Embryonic facial prominence (tissue), 1 donor: Measurements from ENCODE around the gene ANTXR1.
"Not testable (repeated sequence)": the region's sequence is repeated elsewhere in the genome, so short reads cannot be mapped to it uniquely, and the experiment has no call there.

Source experiments
- DNase-seq: peaks from one replicate; pipeline ENCODE4 v3.0.0-alpha.2; 2016; ENCODE audit errors: extremely low spot score

Gene ANTXR1

DNA sequence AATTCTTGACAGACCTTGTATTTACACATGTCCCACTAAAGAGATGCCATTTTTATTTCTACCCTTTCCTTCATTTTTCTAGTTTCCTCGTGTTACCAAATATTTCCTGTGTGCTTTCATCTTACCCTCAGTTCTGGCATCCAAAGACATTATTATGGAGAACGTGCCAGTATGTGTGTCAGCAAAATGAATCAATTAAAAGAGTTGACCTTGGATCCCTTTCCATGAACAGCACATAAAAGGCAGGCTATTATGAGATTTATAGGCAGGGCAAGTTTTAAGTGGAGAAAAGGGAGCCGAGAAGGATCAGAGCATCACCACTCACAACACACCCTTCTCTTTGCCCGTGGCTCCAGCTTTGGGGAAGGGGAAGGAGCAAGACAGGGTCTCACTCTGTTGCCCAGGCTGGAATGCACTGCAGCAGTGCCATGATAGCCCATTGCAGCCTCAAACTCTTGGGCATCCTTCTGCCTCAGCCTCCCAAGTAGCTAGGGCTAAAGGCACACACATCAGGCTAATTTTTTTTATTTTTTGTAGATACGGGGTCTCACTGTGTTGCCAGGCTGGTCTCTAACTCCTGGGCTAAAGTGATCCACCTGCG, 224.2 kb downstream of the ANTXR1 start:
- DNase-seq: no peak

DNA sequence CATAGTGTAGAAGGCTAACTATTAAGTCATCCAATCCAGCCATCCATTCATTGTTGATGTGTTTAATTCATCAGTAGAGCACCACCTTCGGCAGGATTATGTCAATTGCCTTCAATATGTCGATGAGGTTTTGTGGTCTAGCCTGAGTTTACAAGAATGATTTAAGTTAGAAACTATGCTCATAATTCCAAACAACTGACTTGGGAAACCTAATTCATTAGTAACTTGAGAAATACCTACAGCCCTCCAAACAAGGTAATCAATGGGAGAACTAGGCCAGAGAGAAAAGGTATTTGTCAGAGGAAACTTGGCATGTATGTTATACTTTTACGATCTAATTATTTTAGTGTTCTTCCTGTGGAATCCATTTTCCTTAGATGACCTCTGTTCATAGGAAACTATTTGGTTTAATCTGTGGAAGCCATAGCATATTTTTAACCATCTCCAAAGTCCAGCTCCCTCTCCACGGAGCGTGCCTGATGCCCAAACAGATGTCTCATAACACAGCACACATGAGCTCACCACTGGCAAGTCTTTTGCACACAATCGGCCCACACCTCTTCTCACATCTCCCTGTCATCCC, 225.6 kb downstream of the ANTXR1 start:
- DNase-seq: no peak

DNA sequence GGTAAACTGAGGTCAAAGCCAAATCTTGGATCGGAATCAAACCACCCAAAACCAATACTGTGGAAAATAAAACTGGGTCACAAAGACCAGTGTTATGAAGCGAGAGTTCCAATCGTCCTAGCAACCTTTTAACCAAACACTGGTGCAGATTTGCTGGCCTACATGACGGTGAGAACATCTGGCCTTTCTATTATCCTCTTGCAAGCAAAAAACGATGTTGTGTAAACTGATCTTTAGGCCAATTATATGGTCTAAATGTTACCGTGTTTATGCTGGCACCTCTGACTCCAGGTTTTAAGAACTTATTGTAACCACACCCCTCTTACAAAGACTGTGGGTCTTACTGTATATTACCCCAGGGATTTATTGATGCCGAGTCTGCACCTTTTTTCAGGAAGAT, 228.1 kb downstream of the ANTXR1 start:
- peak; percentile 55 for DNase-seq

DNA sequence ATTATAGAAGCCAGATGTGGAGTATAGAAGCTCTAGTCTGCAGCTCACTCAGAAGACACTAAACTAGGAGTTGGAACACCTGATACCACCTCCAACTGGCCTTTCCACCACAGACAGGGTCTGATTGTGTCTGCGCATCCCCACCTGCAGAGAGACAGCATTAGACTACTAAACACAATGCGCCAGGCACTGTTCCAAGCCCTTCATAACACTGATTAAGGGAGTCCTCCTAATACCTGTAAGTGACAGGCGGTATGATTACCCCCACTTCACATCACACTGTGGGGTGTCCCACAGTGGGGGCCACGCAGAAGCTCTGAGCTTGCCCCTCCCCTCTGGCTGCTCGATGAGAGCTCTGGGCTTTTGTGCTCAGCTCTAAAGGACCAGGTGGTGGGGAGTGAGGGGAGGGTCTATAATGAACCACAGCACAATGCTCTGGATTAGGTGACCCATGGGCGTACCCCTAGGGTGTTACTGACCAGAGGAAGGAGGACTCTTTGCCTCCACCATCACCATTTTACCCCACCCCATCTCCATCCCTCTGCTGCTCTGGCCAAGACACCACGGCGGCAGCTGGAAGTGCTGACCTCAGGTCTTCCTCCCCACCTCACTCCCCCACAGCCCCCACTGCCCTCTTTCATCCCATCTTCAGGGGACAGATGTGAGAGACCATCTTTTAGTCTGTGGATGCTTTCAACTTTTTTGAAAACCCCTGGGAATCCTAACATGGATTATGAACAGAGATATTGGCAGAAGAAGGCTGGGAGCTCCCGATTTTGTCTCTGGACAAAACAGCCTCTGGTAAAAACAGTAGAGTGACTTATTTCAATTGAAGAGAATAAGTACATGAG, 228.9 kb downstream of the ANTXR1 start:
- no peak for DNase-seq

DNA sequence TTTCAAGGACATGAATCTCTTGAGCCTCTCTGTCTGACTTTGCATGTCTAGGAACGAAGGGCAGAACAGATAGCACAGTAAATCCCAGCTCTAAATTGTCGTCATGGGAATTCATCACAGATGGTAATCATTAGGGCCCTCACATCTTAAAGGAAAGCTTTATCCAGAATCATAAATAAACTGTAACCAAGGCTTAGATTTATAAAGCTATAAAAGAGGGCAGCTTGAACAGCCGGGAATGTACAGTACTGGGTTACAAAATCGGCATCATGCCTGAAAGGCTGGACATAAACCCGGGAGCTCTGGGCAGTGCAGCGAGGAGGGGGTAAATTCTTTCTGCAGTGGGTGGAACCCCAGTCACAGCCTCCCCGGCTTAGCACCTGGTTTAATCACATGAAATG, 229.7 kb downstream of the ANTXR1 start:
- DNase-seq: peak; percentile 35

DNA sequence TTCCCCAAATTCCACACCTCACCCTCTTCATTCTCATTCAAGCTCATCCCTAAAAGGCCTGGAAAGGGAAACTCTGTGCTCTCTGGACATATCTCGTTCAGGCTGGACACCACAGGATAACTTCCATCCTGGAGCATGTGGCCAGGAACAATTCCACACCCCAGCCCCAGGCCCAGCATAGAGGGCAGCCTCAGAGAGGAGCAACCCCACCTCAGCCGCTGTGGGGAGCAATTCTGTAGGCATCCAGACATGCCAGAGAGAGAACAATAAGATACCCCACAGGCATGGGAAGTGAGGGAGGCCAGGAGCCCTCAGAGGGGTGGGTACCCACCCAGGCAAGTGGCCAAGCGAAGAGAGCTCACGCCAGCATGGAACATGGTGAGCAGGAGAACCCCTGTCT, 230.7 kb downstream of the ANTXR1 start:
- DNase-seq: no peak

DNA sequence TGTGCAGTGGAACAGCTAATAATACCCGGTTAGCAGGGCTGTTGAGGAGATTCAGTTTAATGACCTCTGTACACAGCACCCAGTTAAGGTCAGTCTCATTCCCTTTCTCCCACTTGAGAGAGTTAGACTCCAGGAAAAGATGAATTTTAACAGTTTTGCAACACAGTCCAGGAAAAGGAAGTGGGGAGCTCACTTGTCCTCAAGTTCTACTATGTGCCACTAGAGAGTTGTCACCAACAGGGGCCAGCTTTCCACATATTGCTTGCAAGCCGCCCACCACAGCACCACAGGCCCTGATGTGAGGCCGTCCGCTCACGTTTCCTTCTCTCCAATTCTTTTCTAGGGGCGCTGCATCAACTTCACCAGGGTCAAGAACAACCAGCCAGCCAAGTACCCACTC, 231.9 kb downstream of the ANTXR1 start:
- no peak for DNase-seq

DNA sequence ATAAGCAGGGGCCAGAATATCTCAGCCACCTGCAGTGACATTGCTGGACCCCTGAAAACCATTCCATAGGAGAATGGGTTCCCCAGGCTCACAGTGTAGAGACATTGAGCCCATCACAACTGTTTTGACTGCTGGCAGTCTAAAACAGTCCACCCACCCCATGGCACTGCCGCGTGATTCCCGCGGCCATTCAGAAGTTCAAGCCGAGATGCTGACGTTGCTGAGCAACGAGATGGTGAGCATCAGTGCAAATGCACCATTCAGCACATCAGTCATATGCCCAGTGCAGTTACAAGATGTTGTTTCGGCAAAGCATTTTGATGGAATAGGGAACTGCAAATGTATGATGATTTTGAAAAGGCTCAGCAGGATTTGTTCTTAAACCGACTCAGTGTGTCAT, 234.6 kb downstream of the ANTXR1 start:
- no peak for DNase-seq

DNA sequence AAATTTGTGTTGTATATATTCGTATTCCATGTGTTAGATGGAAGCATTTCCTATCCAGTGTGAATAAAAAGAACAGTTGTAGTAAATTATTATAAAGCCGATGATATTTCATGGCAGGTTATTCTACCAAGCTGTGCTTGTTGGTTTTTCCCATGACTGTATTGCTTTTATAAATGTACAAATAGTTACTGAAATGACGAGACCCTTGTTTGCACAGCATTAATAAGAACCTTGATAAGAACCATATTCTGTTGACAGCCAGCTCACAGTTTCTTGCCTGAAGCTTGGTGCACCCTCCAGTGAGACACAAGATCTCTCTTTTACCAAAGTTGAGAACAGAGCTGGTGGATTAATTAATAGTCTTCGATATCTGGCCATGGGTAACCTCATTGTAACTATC, 235.3 kb downstream of the ANTXR1 start:
- DNase-seq: no peak

DNA sequence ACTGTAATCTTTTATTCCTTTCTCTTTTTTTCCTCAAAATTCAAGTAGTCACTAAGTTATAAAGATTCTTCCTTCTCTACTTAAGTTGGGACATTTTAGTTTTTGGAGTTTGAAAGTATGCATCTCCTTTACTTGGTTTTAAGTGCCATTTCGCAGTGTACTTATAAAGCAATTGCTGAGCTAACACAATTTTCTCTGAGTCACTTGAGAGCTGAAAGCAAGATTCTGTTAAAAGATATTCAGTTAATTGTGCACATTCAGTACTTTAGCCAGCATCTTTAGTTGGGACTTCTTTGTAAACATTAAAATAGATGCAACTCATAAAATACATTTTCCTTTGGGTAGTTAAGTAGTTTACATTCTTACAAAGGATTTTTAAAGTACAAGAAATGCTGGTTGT, 238.0 kb downstream of the ANTXR1 start:
- no peak for DNase-seq

DNA sequence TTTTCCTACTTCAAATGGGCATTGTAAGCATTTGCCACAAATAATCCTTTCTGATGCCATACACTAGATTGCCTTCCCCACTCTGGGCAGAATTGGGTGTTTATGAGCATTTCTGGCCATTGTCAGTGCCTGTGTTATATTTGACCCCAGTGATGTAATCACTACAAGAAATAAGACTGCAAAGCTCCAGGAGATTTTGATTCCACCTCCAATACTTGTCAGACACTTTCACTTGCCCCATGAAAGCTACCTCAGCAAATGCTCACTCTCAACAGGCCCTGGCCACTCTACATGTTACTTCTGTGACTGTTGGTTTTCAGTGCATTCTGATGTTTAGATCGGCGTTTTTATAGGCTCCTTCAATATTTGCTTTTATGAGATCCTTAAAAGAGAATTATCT, 239.0 kb downstream of the ANTXR1 start:
- no peak for DNase-seq

DNA sequence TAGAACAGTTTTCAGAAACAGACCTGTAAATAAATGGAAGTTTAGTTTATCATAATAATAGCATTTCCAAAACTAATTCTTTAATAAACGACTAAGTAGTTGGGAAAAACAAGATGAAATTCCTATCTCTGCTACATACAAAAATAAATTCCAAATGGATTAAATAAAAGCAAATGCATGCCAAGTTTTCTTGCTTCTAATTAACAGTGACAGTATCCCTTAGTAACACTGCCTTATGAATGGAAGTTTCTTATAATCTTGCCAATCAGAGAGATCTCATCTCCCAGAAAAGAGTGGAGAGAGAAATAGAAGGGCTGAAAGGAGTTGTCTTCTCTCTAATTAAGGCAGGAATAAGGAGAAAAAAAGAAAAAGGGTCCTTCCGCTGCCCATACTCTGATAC, 240.1 kb downstream of the ANTXR1 start:
- DNase-seq: no peak

DNA sequence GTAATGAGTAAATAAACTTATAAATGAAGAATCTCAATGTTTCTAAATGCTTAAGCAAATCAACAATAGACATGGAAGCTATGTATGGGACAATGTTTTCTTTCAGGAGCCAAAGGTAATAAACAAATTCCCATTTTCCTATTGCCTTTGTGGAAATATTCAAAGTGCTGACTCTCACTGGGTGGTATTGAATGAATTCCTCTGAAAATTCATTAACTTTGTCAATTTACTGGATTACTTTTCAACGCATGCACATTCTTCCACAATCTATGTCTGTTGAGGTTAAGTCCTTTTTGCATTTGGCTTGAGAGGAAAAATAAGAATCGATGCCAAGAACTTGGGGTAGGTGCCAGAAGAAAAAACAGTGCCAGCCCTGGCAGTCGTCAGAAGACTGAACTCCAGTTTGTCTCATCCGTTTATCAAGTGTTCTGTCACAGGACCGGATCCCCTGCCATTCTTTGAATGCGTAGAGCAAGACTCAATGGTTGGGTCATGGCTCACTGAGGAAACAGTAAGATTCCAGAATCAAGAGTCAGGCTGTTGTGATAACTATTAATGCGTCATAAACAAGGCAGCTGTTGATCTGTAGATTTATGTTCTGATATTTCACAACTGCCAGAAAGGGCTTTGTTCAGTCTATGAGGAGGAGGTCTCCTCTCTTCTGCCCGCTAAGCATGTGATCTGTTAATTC, 240.8 kb downstream of the ANTXR1 start:
- no peak for DNase-seq

DNA sequence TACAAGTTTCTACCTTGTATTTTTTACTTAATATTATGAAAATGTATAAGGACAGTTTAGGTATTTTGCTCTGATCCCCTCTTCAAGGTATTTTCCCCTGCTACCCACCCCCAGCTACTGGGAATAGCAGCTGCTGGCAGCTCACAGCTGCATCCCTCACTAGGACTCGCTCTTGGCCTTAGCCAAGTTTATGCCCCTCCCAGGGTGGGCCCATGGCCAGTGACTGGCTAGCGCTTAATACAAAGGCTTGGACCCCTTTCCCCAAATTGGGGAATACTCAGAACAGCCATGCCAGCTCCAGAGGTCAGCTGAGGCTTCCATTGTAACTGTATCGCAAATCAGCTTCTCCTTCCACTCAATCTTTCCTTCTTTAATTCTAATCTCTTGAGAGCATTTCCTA, 242.8 kb downstream of the ANTXR1 start:
- DNase-seq: no peak

DNA sequence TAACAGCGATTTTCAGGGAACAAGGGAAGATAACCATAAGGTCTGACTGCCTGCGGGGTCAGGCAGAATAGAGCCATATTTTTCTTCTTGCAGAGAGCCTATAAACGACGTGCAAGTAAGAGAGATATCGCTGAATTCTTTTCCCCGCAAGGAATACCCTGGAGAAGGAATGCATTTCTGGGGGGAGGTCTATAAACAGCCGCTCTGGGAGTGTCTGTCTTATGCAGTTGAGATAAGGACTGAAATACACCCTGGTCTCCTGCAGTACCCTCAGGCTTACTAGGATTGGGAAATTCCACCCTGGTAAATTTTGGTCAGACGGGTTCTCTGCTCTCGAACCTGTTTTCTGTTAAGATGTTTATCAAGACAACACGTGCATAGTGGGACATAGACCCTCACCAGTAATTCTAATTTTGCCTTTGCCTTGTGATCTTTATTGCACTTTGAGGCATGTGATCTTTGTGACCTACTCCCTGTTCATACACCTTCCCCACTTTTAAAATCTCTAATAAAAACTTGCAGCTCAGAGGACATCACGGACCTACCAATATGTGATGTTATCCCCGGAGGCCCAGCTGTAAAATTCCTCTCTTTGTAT, 247.1 kb downstream of the ANTXR1 start:
- DNase-seq: not testable (repeated sequence)

DNA sequence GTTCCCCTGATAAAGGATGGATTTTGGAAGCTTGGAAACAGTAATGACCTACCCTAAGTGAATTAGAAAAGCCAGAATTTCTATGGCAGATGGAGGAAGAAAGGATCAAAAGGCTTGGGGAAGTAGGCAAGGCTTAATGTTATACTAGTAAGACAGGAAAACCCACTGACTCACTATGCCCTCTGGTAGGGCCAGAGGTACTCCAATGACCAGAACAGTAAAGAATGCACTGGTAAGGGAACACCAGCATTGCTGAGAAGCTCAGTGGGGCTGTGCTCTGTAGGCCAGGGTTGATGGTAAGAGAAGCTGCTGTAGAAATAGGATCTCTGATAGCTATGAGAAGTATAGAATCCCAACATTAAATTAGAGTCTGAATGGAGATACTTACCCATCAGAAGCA, 247.7 kb downstream of the ANTXR1 start:
- no peak for DNase-seq

DNA sequence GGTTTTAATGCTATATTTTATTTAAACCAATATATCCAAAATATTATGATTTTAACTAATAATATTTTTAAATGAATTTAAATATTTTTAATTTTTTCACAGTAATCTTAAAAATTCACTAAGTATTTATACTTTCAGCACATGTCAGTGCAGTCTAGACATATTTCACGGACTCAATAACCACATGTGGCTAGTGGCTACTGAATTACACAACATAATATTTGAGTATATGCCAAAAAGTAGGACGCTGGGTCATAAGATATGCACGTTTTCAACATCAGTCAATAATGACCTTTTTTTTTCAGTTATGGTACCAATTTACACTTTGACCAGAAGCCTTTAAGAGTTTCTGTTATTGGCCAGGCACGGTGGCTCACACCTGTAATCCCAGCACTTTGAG, 256.4 kb downstream of the ANTXR1 start:
- DNase-seq: no peak

DNA sequence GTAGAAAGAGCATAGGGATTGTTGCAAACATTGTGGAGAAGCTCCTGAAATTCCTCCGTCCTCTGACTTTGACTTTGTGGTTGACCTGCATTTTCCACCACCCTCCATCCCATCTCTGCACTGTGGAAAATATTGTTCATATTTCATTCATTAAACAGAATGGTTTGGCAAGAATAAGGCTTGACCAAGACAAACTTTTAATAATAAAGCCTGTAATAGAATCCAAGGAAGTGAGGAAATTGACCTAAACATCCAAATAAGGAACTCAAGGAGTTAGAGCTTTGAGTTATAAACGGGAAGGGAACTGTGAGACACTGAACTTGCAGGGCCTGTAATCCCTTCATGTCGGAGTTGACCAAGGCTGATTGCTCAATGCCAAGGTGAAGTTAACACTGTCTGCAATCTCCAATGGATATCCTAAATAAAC, 258.9 kb downstream of the ANTXR1 start:
- DNase-seq: no peak

DNA sequence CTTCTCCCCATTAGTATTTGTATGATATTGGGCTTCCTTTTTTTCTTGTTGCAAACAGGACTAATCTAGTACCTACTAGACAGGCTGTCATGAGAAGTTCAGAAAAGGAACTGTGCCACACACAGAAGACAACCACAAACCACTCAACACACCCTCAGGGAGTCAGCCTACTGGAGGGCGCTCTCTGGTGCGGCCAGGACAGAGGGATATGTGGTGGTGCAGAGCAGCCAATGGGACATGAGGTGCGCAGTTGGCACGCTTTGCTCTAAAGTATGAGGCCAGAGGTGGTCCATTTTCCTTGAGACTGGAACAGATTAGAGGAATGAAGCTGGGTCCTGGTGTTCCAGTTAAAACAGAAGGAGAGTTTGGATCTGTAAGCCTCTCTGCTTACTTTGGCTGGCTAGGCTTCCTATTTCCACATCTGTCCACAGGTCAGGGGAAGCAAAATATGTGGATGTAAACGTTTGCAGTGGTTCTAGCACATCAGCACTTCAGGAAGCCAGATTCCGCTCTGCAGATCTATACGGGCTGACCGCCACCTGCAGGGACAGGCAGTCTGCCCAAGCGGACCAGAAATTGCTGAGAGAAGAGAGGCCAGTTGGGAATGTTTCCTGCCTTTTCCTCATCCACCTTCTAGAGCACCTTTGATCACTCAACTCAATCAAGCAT, 260.0 kb downstream of the ANTXR1 start:
- DNase-seq: no peak

DNA sequence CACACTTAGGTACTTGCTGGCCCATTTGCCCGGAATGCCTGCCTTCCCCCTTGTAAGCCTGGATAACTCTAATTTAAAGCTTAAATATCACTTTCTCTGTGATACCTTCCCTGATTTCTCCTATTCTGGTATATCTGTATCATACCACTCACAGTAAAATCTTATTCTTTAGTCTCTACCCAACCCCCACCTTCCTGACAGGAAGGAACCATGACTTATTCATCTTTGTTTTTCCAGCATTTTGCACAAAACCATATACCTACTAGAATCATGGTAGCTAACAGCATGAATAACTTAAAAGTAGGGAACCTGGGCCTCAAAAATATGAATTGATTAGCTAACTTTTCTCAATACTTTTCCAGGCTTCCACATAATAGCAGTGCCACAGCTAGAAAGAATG, 262.5 kb downstream of the ANTXR1 start:
- no peak for DNase-seq

DNA sequence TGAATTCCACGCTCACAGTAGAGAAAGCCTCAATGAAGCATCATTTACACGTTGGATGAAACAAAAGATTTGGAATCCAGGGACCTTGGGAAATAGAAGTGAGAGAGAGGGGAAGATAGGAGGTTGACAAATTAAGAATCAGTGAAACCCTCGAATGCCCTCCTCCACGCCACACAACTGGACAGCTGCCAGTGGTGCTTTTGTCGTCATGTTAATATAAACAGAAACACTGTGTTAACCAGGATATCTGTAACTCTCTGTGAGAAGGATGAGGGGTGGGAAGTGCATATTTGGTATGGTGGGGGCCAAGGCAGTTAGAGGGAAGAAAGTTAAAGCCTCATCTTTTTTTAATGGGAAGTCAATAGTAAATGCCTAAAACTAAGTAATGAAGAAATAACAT, 265.4 kb downstream of the ANTXR1 start:
- DNase-seq: no peak

DNA sequence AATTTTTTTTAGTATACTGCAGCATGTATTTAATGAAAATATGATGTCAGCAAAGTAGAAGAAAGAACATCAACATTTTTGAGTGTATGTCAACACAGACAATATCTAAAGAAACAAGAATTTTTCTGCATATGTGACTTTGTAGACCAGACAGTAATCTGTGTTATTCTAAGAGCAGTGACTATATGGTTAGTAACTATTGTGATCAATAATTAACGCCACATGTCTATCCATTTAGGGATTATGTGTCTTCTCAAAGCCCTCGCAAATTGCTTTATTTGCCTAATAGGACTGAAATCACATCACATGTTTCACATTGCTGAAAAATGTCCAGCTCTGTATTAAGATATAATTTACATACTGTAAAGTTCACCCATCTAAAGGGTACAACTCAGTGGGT, 266.2 kb downstream of the ANTXR1 start:
- DNase-seq: no peak
